Liver (tissue), 9 donors: Measurements from ENCODE around the gene CCL2. TPM values are rescaled to one million over a fixed set of nuclear protein-coding genes. Genes with fewer than 3 reads are reported as not detected.

Experiments used
- DNase-seq: peaks from one replicate; pipeline ENCODE4 v3.0.0-alpha.2; 2017; ENCODE audit warnings: low spot score
- H3K27ac ChIP-seq, 2 donors: one replicate each; pipeline ENCODE4 v1.7.0; 2013; ENCODE audit warnings: inconsistent platforms in 2 of 2, low read length in 2 of 2, control low read depth in 1 of 2, low read depth in 1 of 2, mild to moderate bottlenecking in 1 of 2
- H3K27me3 ChIP-seq, 4 donors: one replicate each; pipeline versions ENCODE4 v1.6.1 to v1.7.0; 2013; ENCODE audit warnings: low read length in 3 of 4, inconsistent platforms in 1 of 4, mild to moderate bottlenecking in 1 of 4, moderate library complexity in 1 of 4; ENCODE audit not compliant: control insufficient read depth in 4 of 4, insufficient read depth in 4 of 4
- H3K36me3 ChIP-seq, 4 donors: one replicate each; pipeline versions ENCODE4 v1.6.1 to v1.7.0; 2013; ENCODE audit warnings: low read length in 3 of 4, mild to moderate bottlenecking in 3 of 4, low read depth in 1 of 4, moderate library complexity in 1 of 4; ENCODE audit not compliant: control insufficient read depth in 4 of 4, insufficient read depth in 3 of 4
- H3K4me1 ChIP-seq, 4 donors: one replicate each; pipeline versions ENCODE4 v1.6.1 to v1.7.0; 2013; ENCODE audit warnings: low read length in 3 of 4, mild to moderate bottlenecking in 3 of 4, moderate library complexity in 1 of 4; ENCODE audit not compliant: control insufficient read depth in 4 of 4, insufficient read depth in 4 of 4
- H3K4me3 ChIP-seq, 3 donors: one replicate each; pipeline versions ENCODE4 v1.6.1 to v1.7.0; 2013; ENCODE audit warnings: low read length in 3 of 3, control low read depth in 1 of 3, low read depth in 1 of 3, mild to moderate bottlenecking in 1 of 3
- H3K9ac ChIP-seq, 2 donors: one replicate each; pipeline ENCODE4 v1.7.0; 2013; ENCODE audit warnings: low read length in 2 of 2, mild to moderate bottlenecking in 2 of 2, moderate library complexity in 2 of 2, control low read depth in 1 of 2, low read depth in 1 of 2
- H3K9me3 ChIP-seq, 4 donors: one replicate each; pipeline versions ENCODE4 v1.6.1 to v1.7.0; 2013; ENCODE audit warnings: low read length in 3 of 4; ENCODE audit not compliant: control insufficient read depth in 4 of 4
- EGR1 ChIP-seq, 2 donors: IDR thresholded peaks; 2 replicates each; pipeline ENCODE4 v1.6.1; 2016 to 2018; ENCODE audit warnings: antibody characterized with exemption in 2 of 2, low read depth in 2 of 2
- FOXA1 ChIP-seq: IDR thresholded peaks from 2 replicates; pipeline ENCODE4 v1.6.1; 2016; ENCODE audit warnings: antibody characterized with exemption
- FOXA2 ChIP-seq: IDR thresholded peaks from 2 replicates; pipeline ENCODE4 v1.6.1; 2016; ENCODE audit warnings: antibody characterized with exemption
- HNF4A ChIP-seq, 2 donors: conservative IDR thresholded peaks; 2 replicates each; pipeline ENCODE4 v1.6.1; 2016; ENCODE audit warnings: antibody characterized with exemption in 2 of 2, mild to moderate bottlenecking in 2 of 2
- HNF4G ChIP-seq: IDR thresholded peaks from 2 replicates; pipeline ENCODE4 v1.6.1; 2016; ENCODE audit warnings: antibody characterized with exemption
- JUND ChIP-seq, 2 donors: IDR thresholded peaks; 2 replicates each; pipeline ENCODE4 v1.6.1; 2016; ENCODE audit warnings: antibody characterized with exemption in 2 of 2
- RAD21 ChIP-seq, 2 donors: IDR thresholded peaks; 2 replicates each; pipeline ENCODE4 v1.6.1; 2016; ENCODE audit warnings: antibody characterized with exemption in 2 of 2, mild to moderate bottlenecking in 2 of 2
- RXRA ChIP-seq, 2 donors: IDR thresholded peaks; 2 replicates each; pipeline ENCODE4 v1.6.1; 2017 to 2018; ENCODE audit warnings: antibody characterized with exemption in 2 of 2, mild to moderate bottlenecking in 1 of 2
- TAF1 ChIP-seq: conservative IDR thresholded peaks from 2 replicates; pipeline ENCODE4 v1.6.1; 2016; ENCODE audit warnings: antibody characterized with exemption, mild to moderate bottlenecking
- YY1 ChIP-seq: IDR thresholded peaks from 2 replicates; pipeline ENCODE4 v1.6.1; 2016; ENCODE audit warnings: antibody characterized with exemption, mild to moderate bottlenecking
- WGBS: extraction: QIAGEN DNeasy Blood & Tissue Kit; methylation state at CpG from one replicate; pipeline ENCODE4 v1.1.7; 2013; 5-methylcytosine and 5-hydroxymethylcytosine counted together
- polyA plus RNA-seq, 2 donors: library from polyadenylated mRNA; stranded (reverse) in 1 of 2; unstranded in 1 of 2; fragments of 200-250 nt in 1 of 2; fragments of >200 nt in 1 of 2; fragmentation: Nextera tagmentation in 1 of 2; extraction: Ambion mirVana in 1 of 2; gene quantifications; one replicate each; pipeline versions ENCODE4 v1.2.1 to v1.2.3, GENCODE V29; 2013 to 2015
- total RNA-seq, 2 donors: library from RNA; depleted of rRNA; stranded (reverse); fragments of >200 nt; gene quantifications; one replicate each; pipeline ENCODE4 v1.2.3, GENCODE V29; 2014
- TF ChIP-seq, protein P1 (sequence below): IDR thresholded peaks from 2 replicates; pipeline ENCODE4 v1.6.1; 2016; ENCODE audit warnings: antibody characterized with exemption
- TF ChIP-seq, protein P2 (sequence below): fragments of 150-350 bp; IDR thresholded peaks from 2 replicates; pipeline ENCODE4 v1.5.1; 2017; ENCODE audit warnings: improper control_type of control experiment, low read depth, low read length; ENCODE audit not compliant: missing input control
- TF ChIP-seq, protein P3 (sequence below): IDR thresholded peaks from 2 replicates; pipeline ENCODE4 v1.6.1; 2016; ENCODE audit warnings: antibody characterized with exemption, mild to moderate bottlenecking
- donor health status: healthy.
- donor health status: healthy.
- donor health status: healthy.
- donor health status: healthy.
- donor health status: healthy.

The CCL2 gene
- total and polyA plus RNA-seq, 4 donors = 3.5 to 8.9 (median 5.4) TPM

DNA sequence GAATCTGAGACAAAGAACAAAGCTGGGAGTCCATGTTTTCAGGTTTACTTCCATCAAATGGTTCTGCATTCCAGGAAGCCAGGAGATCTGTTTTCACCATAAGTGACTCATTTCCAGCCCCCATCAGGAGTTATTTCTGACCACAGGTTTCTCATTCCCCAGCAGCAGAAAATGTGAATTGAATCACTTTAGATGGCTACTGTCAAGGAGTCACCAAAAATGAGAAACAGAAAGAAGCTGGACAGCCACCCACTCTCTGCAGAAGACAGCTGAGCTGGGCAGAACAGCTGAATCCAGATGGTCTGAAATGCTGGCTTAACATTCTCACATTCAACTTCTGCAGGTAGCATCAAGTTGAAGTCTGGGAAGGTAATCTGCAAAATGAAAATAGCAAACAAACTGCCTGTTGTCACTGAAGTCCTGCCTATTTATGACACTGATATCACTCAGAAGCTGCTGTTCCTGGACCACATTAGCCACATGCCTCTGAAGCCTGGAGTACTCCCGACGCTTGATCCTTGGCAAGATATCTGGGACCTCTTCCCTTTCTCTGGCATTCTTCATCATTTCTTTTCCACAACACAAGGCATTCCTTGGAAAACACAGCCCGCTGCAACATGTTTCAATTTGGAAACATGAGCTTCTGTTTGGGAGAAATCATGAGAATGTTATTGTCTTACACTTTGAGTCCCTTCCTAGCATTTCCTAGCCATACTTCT, 45.7 kb downstream of the CCL2 start:
- no peak for TF ChIP-seq YY1
- TF ChIP-seq, protein P1, sequence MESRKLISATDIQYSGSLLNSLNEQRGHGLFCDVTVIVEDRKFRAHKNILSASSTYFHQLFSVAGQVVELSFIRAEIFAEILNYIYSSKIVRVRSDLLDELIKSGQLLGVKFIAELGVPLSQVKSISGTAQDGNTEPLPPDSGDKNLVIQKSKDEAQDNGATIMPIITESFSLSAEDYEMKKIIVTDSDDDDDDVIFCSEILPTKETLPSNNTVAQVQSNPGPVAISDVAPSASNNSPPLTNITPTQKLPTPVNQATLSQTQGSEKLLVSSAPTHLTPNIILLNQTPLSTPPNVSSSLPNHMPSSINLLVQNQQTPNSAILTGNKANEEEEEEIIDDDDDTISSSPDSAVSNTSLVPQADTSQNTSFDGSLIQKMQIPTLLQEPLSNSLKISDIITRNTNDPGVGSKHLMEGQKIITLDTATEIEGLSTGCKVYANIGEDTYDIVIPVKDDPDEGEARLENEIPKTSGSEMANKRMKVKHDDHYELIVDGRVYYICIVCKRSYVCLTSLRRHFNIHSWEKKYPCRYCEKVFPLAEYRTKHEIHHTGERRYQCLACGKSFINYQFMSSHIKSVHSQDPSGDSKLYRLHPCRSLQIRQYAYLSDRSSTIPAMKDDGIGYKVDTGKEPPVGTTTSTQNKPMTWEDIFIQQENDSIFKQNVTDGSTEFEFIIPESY = no peak
- TF ChIP-seq, protein P2, sequence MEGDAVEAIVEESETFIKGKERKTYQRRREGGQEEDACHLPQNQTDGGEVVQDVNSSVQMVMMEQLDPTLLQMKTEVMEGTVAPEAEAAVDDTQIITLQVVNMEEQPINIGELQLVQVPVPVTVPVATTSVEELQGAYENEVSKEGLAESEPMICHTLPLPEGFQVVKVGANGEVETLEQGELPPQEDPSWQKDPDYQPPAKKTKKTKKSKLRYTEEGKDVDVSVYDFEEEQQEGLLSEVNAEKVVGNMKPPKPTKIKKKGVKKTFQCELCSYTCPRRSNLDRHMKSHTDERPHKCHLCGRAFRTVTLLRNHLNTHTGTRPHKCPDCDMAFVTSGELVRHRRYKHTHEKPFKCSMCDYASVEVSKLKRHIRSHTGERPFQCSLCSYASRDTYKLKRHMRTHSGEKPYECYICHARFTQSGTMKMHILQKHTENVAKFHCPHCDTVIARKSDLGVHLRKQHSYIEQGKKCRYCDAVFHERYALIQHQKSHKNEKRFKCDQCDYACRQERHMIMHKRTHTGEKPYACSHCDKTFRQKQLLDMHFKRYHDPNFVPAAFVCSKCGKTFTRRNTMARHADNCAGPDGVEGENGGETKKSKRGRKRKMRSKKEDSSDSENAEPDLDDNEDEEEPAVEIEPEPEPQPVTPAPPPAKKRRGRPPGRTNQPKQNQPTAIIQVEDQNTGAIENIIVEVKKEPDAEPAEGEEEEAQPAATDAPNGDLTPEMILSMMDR = no peak
- TF ChIP-seq, protein P3, sequence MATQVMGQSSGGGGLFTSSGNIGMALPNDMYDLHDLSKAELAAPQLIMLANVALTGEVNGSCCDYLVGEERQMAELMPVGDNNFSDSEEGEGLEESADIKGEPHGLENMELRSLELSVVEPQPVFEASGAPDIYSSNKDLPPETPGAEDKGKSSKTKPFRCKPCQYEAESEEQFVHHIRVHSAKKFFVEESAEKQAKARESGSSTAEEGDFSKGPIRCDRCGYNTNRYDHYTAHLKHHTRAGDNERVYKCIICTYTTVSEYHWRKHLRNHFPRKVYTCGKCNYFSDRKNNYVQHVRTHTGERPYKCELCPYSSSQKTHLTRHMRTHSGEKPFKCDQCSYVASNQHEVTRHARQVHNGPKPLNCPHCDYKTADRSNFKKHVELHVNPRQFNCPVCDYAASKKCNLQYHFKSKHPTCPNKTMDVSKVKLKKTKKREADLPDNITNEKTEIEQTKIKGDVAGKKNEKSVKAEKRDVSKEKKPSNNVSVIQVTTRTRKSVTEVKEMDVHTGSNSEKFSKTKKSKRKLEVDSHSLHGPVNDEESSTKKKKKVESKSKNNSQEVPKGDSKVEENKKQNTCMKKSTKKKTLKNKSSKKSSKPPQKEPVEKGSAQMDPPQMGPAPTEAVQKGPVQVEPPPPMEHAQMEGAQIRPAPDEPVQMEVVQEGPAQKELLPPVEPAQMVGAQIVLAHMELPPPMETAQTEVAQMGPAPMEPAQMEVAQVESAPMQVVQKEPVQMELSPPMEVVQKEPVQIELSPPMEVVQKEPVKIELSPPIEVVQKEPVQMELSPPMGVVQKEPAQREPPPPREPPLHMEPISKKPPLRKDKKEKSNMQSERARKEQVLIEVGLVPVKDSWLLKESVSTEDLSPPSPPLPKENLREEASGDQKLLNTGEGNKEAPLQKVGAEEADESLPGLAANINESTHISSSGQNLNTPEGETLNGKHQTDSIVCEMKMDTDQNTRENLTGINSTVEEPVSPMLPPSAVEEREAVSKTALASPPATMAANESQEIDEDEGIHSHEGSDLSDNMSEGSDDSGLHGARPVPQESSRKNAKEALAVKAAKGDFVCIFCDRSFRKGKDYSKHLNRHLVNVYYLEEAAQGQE = peak; percentile 16
- DNase-seq = no peak
- Histone ChIP-seq H3K4me3 (no peak overlapping the region), H3K27ac (no peak overlapping the region), H3K9me3 (no peaks in the 10 kb centered on the region), H3K9ac (no peak overlapping the region), H3K27me3 (no peaks in the 10 kb centered on the region), H3K36me3 (no peaks in the 10 kb centered on the region), H3K4me1 (no peaks in the 10 kb centered on the region)
- WGBS = 90% methylated on average over 3 of the region's 3 CpGs

DNA sequence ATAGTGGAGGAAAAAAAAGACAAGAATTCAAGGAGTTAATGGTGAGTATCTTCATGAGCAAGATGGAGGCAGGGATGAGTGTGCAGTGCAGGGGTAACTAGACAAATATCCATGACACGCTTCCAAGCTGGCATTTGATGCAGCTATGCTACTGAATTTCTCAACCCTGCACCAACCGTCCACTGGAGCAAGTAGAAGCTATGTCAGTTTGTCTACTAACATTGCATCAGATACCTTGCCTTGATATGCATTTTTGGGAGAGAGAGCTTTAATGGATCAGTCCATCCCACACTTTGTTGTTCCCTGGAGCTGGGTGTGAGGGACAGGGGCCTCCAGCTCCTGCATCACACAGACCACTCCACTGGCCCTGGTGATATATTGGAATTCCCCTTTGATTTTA, 46.9 kb downstream of the CCL2 start:
- Histone ChIP-seq H3K4me1 (no peaks in the 10 kb centered on the region), H3K9me3 (no peaks in the 10 kb centered on the region), H3K36me3 (no peaks in the 10 kb centered on the region), H3K27me3 (no peaks in the 10 kb centered on the region), H3K4me3 (no peak overlapping the region), H3K9ac (no peak overlapping the region), H3K27ac (no peak overlapping the region)
- WGBS = 90% methylated on average over 2 of the region's 2 CpGs
- no peak for DNase-seq
- TF ChIP-seq HNF4A (conservative IDR thresholded peaks at IDR 0.05) (no peak), EGR1 (IDR thresholded peaks at IDR 0.05; ENCODE audit: low read depth in 2 of 2) (no peak), RXRA (IDR thresholded peaks at IDR 0.05) (no peak), RAD21 (IDR thresholded peaks at IDR 0.05) (no peak), FOXA2 (no peak), TAF1 (no peak), JUND (IDR thresholded peaks at IDR 0.05) (no peak), FOXA1 (no peak), HNF4G (no peak)
